ENCODE results near the gene NUCKS1. TPM values are rescaled to one million over a fixed set of nuclear protein-coding genes. Genes with fewer than 3 reads are reported as not detected.
A peak's percentile ranks its signal among the peaks of the same experiment; 100 is the strongest.

NUCKS1 gene
- total RNA-seq, 1 donor from 2014 or later, result 304 TPM

- H3K9me3 Mint-ChIP-seq, result no peaks in the 10 kb centered on the region
- H3K27me3 Mint-ChIP-seq (ENCODE audit: low read depth), result no peaks in the 10 kb centered on the region
- no peaks in the 10 kb centered on the region for H3K36me3 Mint-ChIP-seq
- H3K4me1 Mint-ChIP-seq, result peaks cover 27% of the 10 kb centered on the region
- TF ChIP-seq, protein P1, sequence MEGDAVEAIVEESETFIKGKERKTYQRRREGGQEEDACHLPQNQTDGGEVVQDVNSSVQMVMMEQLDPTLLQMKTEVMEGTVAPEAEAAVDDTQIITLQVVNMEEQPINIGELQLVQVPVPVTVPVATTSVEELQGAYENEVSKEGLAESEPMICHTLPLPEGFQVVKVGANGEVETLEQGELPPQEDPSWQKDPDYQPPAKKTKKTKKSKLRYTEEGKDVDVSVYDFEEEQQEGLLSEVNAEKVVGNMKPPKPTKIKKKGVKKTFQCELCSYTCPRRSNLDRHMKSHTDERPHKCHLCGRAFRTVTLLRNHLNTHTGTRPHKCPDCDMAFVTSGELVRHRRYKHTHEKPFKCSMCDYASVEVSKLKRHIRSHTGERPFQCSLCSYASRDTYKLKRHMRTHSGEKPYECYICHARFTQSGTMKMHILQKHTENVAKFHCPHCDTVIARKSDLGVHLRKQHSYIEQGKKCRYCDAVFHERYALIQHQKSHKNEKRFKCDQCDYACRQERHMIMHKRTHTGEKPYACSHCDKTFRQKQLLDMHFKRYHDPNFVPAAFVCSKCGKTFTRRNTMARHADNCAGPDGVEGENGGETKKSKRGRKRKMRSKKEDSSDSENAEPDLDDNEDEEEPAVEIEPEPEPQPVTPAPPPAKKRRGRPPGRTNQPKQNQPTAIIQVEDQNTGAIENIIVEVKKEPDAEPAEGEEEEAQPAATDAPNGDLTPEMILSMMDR (IDR thresholded peaks at IDR 0.05; ENCODE audit: unreplicated experiment), result no peak
- H3K27ac Mint-ChIP-seq, result no peak overlapping the region
- no peak overlapping the region for H3K4me3 Mint-ChIP-seq
- DNase-seq (ENCODE audit: low spot score in 2 of 2, unreplicated experiment in 2 of 2), result no peak
Observed at GRCh38 chr1:205687242-205687641, 62.7 kb downstream of the NUCKS1 start.

- TF ChIP-seq, protein P1 (IDR thresholded peaks at IDR 0.05; ENCODE audit: unreplicated experiment), result no peak
- Mint-ChIP-seq H3K27ac (no peak overlapping the region), H3K9me3 (no peaks in the 10 kb centered on the region), H3K27me3 (ENCODE audit: low read depth) (no peaks in the 10 kb centered on the region), H3K36me3 (no peaks in the 10 kb centered on the region), H3K4me1 (peaks cover 26% of the 10 kb centered on the region), H3K4me3 (peak overlapping the region; percentile 65)
- no peak for DNase-seq (ENCODE audit: low spot score in 2 of 2, unreplicated experiment in 2 of 2)
Observed at GRCh38 chr1:205681364-205681763, 68.6 kb downstream of the NUCKS1 start.

DNA sequence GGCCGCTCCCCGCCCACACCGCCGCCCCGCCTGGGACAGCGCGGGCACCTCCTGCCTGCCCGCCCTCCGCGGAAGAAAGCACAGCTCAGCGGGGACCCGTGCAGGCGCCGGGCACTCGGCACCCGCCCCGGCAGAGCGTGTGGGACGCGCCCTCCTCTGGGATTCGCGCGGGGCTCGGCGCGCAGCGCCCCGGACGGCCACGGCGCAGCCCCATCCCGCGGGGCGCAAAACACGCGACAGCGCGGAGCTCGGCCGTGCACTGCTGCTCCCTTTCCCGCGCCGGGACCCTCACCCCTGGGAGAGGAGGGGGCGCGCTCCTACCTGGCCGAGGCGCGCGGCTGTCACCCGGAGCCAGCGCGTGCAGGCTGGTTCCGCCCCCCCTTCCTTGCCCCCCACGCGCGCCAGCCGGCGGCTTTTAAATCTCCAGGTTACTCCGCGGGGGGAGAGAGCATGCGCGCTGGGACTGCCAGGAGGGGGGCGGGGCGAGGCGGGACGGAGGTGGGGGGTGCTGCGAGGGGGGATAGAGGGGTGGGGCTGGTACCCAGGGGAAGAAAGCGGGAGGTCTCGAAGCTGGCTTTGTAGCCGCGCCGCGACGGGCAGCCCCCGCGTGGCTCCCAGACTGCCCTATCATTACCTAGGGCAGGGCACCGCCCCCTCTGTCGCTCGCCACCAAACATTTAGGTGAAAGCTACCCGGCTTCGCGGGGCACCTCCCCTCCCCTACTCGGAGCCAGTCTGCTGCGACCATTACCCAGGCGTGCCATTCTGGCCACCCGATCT, 69.7 kb downstream of the NUCKS1 start, which contains the start of gene SLC45A3:
Gene SLC45A3 (minus strand): TSS at position 437 of the 779 bp plus-strand sequence. CDS start 15,853 bp downstream, outside the sequence.
- H3K9me3 Mint-ChIP-seq, result no peaks in the 10 kb centered on the region
- H3K4me1 Mint-ChIP-seq, result peaks cover 26% of the 10 kb centered on the region
- DNase-seq (ENCODE audit: low spot score in 2 of 2, unreplicated experiment in 2 of 2), result peak in 1 of 2 experiments; percentile 56
- H3K27ac Mint-ChIP-seq, result peak within 1 kb of the TSS; percentile 68
- H3K4me3 Mint-ChIP-seq, result peak within 1 kb of the TSS; percentile 74
- TF ChIP-seq, protein P1 (IDR thresholded peaks at IDR 0.05; ENCODE audit: unreplicated experiment), result no peak
- no peaks in the 10 kb centered on the region for H3K36me3 Mint-ChIP-seq
- no peaks in the 10 kb centered on the region for H3K27me3 Mint-ChIP-seq (ENCODE audit: low read depth)

DNA sequence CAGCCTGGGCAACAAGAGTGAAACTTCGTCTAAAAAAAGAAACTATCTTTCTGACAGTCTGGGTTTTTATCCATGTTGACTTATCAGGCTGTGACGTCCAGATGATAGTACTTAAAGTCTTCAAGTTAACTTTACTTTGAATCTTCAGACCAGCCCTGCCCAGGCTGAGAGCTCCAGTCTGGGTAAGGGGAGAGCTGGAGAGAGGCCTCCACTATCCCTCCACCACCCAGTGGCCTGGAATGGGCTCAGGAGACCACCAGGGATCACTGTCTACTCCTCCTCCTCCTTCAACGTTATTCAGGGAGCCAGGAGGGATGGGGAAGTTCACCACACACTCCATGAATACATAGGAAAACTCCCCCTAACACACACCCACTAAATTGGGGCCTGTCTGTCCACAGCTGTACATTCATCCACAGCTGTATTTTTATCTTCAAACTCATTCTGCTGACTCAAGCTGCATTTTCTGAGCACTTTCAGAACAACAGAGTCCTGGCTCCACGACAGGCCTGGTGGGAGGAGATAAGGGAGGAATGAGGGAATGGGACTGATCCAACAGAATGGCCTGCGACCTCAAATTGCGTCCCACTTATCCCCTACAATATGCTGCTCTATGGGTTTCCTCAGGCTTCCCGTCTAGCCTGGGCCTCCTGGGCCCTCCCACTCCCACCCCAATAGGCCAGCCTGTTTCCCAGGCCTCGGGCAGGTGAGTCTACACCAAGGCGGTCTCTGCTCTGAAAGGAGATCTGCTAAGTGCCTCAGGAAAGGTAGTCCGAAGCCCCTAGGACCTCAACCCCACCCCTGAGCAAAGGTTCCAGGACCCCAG, 71.5 kb downstream of the NUCKS1 start:
- Mint-ChIP-seq H3K27me3 (ENCODE audit: low read depth) (no peaks in the 10 kb centered on the region), H3K36me3 (no peaks in the 10 kb centered on the region), H3K4me1 (peaks cover 26% of the 10 kb centered on the region), H3K4me3 (peak overlapping the region; percentile 74), H3K27ac (peak overlapping the region; percentile 68), H3K9me3 (no peaks in the 10 kb centered on the region)
- TF ChIP-seq, protein P1 (IDR thresholded peaks at IDR 0.05; ENCODE audit: unreplicated experiment), result no peak
- DNase-seq (ENCODE audit: low spot score in 2 of 2, unreplicated experiment in 2 of 2), result no peak

DNA sequence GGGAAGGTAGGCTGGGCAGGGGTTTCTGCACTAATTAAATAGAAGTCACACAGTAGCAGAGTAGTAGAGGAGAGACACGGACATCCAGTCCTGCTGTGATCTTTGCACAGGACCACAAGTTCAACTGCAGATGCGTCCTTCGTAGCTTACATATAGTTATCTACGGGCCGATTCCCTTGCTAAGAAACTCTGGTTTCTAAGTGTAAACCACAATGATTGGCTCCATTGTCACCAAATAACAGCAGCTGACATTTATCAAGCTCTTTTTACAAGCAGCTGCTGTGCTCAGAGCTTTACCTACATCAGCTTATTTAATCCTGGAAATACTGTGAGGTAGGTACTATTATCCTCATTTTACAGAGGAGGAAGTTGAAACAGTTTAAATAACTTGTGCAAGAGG, 72.8 kb downstream of the NUCKS1 start:
- Mint-ChIP-seq H3K36me3 (no peaks in the 10 kb centered on the region), H3K4me1 (peaks cover 35% of the 10 kb centered on the region), H3K27me3 (ENCODE audit: low read depth) (no peaks in the 10 kb centered on the region), H3K4me3 (no peak overlapping the region), H3K27ac (no peak overlapping the region), H3K9me3 (no peaks in the 10 kb centered on the region)
- DNase-seq (ENCODE audit: low spot score in 2 of 2, unreplicated experiment in 2 of 2), result no peak
- TF ChIP-seq, protein P1 (IDR thresholded peaks at IDR 0.05; ENCODE audit: unreplicated experiment), result no peak
